Left lobe of liver (tissue), 2 donors: Measurements from ENCODE around the gene OGFOD1. TPM values are rescaled to one million over a fixed set of nuclear protein-coding genes. Genes with fewer than 3 reads are reported as not detected.

Experiments
- ATAC-seq: fragments of 200-7000 bp; cut with Tn5 transposase; one replicate; pipeline ENCODE4 v1.9.1; 2020; ENCODE audit warnings: mild to moderate bottlenecking, moderate library complexity
- DNase-seq: peaks from one replicate; pipeline ENCODE4 v3.0.0-alpha.2; 2020; ENCODE audit warnings: low spot score
- total RNA-seq: library from RNA; stranded (reverse); gene quantifications from one replicate; pipeline ENCODE4 v1.2.1, GENCODE V29; 2021
- donor health status: DM: no; HTN: no; CAD: no; lungs with moderate emphysema.
- donor health status: DM: no; HTN: yes; CAD: no.

OGFOD1 gene
- total RNA-seq, 1 donor from 2014 or later: 12.1 TPM

DNA sequence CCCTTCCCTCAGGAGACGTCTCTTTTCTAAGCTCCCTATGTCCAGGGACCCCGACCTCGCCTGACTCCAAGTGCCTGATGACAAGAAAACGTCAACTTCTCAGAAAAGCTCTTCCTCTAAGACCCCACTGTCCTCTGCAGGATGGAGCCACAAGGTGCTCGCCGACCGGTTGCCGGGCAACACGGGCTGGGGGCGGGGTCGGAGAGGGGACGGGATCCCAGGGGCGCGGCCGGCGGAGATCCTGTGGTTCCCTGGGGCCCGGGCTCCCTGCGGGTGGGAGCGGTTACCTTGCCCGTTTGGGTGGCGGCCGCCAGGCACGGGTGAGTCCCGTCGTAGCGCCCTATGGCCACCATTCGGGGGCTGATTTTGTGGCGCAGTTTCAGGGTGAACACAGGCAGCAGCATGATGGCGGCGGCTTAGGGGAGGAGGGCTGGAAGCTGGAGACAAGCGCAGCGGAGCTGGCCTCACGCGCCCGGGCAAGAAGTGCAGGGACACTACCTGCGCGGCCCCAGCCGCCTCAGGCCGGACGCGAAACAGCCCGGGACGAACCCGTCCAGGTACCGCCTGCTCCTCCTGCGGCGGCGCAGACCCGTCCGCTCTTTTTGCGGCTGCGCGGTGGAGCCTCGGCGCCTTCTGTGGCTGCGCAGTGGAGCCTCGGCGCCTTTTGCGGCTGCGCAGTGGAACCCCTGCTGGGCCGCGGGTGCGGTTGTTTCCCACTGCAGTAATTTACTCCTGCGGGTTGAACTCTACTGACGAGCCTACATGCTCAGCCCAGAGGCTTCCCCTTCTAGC, 68.3 kb downstream of the OGFOD1 start, which contains the start of gene BBS2:
TSS of gene BBS2 (minus strand) at position 566 of the 792 bp plus-strand sequence. CDS start at position 404, 162 bp downstream.
- DNase-seq (peak; percentile 94), ATAC-seq (peak; percentile 97)

DNA sequence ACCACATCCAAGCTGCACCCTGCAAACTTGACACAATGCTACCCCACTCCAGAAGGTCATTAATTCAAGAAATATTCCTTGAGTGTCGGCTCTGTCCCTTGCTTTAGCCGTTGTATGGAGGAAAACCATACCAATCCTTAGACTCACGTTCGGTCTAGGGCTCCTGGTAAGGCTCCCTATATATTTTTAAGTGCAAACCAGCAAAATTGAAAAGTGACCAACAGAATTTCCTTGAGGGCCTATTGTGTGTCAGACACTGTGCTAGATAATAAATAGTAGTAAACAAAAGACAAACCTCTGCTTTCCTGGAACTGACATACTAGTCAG, 68.9 kb downstream of the OGFOD1 start:
- DNase-seq: no peak
- ATAC-seq: no peak

DNA sequence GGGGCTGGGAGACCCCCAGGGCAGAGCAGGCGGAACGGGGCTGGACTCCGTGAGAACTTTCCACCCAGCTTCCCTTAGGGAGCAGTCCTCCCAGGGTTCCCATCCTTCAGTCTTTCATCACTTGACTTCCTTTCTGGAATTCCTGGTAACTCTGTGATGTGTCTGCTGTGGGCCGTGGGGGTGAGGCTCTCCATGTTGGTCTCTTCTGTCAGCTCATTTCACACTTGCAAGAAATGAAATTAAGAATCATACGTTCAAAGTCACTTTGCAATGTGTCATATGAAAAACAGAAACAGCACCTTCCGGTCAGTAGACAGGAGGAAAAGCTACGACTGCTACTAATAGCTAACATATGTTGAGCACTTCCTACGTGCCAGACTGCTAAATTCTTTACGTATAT, 73.9 kb downstream of the OGFOD1 start:
- DNase-seq (no peak), ATAC-seq (no peak)

Other genes starting within 250 kb of the OGFOD1 start
- 159 TPM for gene AMFR, start 26.0 kb upstream of the OGFOD1 start, total RNA-seq
- gene NUDT21, start 222 bp upstream of the OGFOD1 start, total RNA-seq: 31.7 TPM
- 11.7 TPM for gene BBS2, start 68.5 kb downstream of the OGFOD1 start, total RNA-seq
- not detected for gene MT4, start 113.5 kb downstream of the OGFOD1 start, total RNA-seq
- not detected for gene MT3, start 138.0 kb downstream of the OGFOD1 start, total RNA-seq
- gene MT2A, start 157.0 kb downstream of the OGFOD1 start, total RNA-seq: 3,908 TPM
- 1,576 TPM for gene MT1E, start 174.2 kb downstream of the OGFOD1 start, total RNA-seq
- 546 TPM for gene MT1M, start 181.1 kb downstream of the OGFOD1 start, total RNA-seq
- 141 TPM for gene MT1A, start 187.1 kb downstream of the OGFOD1 start, total RNA-seq
- 2.7 TPM for gene MT1B, start 200.3 kb downstream of the OGFOD1 start, total RNA-seq
- gene MT1F, start 206.4 kb downstream of the OGFOD1 start, total RNA-seq: 763 TPM
- gene MT1G, start 216.5 kb downstream of the OGFOD1 start, total RNA-seq: 5,960 TPM
- 949 TPM for gene MT1H, start 218.3 kb downstream of the OGFOD1 start, total RNA-seq
- 2,271 TPM for gene MT1X, start 230.9 kb downstream of the OGFOD1 start, total RNA-seq